Right lung (tissue), 5 donors: Measurements from ENCODE around the gene TNIP3. TPM values are rescaled to one million over a fixed set of nuclear protein-coding genes. Genes with fewer than 3 reads are reported as not detected.
A peak's percentile ranks its signal among the peaks of the same experiment; 100 is the strongest.
"Not testable (repeated sequence)": the region's sequence is repeated elsewhere in the genome, so short reads cannot be mapped to it uniquely, and the experiment has no call there.

Source experiments
- DNase-seq, 2 donors: peaks; one replicate each; pipeline ENCODE4 v3.0.0-alpha.2; 2013
- polyA plus RNA-seq, 5 donors: library from polyadenylated mRNA; unstranded; fragments of 120-200 nt; gene quantifications; one replicate each; pipeline versions ENCODE4 v1.2.1 to v1.2.3, GENCODE V29; 2013; ENCODE audit warnings: inconsistent platforms in 1 of 5, low replicate concordance in 1 of 5; ENCODE audit not compliant: insufficient read length in 5 of 5, insufficient read depth in 1 of 5

The TNIP3 gene
- polyA plus RNA-seq, 5 donors, result 0.67 to 2.7 (median 1.3) TPM

DNA sequence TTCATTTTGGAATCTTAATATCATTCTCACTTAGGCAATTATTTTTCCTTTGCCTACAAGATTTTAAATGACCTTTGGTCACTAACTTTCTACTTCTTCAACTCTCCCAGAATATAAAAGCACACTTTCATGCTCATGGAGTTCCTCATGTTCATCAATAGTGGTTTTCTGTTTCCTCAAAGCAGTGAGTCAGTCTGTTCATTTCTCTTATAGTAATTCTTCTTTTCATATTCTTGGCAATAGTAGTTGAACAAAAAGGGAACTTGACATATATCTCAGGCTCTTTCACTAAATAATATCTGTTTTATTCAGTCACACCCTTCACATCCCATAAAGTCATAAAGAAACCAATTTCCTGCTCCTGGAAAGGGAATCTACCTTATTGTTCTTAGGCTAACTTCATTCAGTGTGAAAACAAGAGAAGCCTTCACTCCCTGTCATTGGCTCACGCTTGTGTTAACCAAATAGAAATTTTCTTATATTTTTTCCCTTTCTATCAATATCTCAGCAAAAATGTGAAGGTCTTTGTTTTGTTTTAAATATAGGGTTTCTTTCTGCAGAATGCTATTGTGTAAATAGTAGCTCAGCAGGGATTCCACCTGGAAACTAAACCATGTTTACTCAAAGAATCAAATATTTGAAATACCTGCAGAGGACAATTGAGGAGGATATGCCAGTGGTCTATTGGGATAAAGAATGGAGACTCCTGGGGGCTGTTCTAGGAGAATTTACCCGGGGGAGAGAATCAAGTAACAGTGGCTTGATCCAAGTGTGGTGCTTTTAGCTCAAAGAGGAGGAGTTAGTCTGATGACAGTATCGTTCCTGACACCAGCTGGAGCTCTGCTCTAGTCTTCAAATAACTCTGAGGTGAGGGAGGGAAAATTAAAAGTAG lies 13.4 kb upstream of the TNIP3 start:
- no peak for DNase-seq

DNA sequence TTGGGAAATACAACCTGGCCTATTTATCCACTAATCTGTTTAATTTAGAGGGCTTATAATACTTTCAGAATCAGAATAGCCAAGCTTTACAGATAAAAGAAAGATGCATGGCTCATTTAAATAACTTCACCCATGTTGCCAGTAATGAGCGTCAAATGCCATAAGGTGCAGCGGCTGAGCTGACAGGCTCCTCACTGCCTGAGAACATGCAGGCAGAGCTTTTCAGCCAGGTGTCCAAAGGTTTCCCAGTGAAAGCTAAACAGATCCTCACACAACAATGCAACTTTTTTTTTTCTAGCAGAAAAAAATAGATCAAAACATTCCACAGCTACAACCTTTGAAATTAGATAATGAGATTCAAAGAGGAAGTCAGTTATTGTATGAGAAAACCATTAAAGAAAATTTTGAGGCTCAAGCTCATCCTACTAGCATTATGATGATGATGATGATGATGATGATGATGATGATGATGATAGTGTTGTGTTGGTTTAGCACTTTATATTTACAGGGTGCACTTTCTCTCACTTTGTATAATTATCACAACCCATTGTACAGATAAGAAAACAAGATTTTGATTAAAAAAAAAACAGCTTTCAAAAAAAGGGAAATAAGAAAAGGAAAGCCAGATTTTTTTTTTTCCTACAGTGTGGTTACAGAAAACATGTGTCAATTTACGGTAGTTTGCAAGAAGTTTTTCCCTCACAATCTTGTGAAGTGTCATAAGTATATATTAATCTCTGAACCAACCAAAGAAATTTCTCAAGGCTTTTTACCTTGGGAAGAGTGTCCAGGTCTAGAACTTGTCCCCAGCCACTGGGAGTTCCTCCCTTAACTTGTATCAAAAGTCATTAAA lies 12.2 kb upstream of the TNIP3 start:
- DNase-seq, result no peak

DNA sequence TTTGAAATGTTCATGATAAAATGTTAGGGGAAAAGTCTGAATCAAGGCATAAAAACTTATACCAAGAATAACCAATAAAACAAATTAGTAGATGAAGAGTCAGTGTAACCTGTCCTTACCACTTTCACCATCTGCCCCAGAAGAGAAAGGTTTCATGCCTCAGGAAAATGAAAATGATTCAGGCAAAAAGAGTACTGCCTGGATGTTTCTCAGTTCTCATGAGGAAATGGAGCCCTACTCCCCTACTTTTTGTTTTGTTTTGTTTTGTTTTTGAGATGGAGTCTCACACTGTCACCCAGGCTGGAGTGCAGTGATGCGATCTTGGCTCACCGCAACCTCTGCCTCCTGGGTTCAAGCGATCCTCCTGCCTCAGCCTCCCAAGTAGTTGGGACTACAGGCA lies 7.4 kb upstream of the TNIP3 start:
- DNase-seq, result not testable (repeated sequence)

DNA sequence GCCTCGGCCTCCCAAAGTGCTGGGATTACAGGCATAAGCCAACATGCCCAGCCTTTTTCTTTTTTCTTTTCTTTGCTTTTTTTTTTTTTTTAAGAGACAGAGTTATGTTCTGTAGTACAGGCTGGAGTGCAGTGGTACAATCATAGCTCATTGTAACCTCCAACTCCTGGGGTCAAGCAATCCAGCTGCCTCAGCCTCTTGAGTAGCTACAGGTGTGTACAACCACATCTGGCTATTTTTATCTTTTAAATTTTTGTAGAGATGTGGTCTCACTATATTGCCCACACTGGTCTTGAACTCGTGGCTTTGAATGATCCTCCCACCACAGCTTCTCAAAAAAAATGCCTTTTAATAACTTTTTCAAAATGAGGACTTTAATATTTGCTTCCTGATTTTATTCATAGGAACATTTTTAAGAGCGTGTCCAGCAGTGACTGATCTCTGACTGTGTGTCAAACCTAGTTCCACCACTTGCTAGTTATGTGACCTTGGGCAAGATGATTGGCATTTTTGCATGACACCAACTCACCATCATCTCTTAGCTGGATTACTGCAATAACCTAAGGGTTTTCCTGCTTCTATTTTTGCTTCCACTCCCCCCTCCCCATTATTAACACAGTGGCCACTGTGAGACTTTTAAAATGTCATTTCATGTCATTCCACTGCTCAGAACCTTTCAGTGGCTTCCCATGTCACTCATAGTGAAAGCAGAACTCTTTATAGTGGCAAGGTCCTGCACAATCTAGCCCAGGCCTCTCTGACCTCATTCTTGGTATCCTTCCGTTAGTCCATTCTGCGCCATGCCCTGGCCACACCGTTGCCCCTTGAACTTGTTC lies 4.5 kb upstream of the TNIP3 start:
- DNase-seq, result no peak

DNA sequence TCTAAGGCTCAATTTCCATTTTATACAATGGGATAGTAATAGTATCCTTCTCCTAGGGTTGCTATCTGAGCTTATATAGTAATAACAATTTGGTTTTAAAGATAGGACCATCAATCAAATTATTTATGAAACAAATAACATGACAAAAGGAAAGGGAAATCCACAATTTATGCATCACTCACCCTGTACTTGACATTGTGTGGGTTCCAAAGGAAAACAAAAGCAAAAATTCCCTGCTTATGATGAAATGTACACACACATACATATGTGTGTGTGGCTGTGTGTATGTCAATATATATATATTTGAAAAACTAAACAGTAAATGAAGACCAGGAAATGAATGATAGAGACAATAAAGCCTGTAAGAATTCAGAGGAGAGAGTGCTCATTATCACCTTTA lies 2.9 kb upstream of the TNIP3 start:
- no peak for DNase-seq

DNA sequence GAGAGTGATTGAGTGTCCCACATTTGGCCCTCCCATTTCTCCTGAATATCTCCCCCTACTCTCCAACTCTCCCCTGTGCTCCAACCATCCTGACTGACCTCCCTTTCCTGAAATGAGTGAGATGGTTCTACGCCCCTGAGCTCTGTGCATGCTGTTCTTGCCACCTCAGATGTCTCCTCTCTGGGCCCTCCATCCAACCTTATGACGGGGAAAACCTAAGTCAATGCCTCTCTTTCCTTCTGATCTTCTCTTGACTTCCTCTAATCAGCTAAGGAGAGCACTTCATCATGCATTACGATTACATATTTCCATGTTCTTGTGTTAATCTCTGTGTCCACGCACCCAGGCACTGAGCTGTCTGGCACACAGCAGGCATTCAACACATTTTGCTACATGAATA lies 1.1 kb upstream of the TNIP3 start:
- no peak for DNase-seq

DNA sequence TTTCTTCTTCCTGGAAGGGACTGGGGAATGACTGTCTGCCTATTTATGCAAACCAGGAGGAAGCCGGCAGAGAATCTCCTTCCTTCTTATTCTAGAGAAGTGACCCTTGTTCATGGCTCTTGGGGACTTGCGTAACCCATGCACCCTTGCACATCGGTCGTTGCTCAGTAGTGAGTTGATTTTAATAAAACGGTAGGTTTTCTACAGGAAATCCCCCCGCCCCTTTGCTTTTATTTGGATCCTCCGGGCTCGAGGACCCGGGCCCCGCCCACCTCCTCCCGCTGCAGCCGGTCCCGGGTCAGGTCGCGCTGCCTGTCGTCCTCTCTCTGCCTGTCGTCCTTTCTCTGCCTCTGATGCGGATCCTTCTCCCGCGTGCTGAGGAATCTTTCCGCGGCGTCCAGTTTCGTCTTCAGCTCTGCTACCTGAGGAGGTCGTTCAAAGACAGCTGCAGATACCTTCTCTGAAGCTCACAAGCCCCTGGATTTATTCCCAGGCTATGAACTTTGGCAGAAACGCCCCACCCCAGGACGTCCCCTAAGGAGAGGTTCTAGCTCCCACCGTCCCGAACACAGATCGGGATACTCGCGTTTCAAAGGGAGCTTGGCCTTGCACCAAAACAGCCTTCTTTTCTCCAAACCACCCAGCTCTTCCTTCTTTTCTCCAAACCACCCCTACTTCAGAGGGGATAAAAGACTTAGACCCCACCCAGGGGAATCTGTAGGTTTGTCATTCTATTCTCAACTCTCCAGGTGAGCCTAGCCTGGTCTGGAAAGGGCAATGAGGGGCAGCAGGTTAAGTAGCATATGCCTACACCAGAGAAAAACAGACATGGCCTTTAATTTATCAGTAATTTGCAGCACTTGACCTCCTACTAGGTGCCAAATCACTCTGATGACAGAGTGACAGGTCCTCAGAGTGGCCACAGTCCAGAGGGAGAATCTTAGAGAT lies 7.0 kb downstream of the TNIP3 start:
- peak in 1 of 2 donors; percentile 36 for DNase-seq

DNA sequence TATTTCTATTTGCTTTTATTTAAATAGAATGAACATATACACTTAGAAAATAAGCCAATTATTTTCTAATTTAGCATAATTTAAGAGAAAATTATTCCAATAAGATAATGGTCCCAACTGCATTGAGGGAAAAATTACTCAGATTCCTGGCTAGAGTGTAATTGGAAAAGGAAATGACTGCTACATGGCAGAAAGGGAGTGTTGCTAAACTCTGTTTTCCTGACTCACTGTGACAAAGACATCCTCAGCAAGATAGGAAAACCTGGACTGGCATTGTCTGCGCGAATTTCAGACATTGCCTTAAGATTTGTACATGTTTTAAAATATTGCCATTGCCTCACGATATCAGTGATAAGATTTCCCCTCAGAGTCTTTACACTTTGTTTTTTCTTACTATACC lies 8.2 kb downstream of the TNIP3 start:
- peak in 1 of 2 donors; percentile 21 for DNase-seq

DNA sequence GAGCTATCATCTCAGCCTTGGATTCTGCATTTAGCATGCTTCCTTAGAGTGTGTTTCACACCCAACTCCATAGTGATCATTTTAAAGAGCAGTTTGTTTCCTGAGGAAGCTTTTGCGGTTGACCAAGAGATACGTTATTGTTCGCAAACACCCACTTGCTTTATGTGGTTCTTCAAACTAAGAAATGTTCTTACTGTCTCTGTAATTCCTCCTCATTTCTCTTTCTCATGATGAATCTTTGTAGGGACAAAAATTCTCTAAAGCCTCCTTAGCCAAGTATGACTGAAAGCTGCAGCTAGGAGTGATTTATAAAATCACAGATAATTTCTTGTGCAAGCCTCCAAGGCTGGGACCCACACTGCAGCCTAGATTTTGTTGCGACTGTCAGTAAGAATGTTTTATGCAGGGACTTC lies 10.0 kb downstream of the TNIP3 start:
- no peak for DNase-seq

DNA sequence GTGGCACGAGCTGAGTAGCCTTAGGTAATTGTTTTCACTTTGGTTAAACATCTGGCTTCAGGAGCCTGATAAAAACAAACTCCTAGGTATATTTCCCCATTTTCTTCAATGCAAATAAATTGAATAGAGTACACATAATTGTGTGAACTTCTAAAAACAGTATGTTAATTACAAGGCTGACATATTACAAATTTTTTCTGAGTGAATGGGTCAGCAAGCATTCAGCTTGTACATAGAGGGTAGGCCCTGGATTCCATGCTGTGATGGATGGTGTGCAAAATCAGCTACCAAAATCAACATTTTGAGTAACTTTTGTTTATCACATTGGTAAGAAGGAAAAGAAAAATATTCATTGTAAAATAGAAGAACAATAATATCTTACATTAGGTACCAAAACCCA lies 12.2 kb downstream of the TNIP3 start:
- DNase-seq, result no peak

DNA sequence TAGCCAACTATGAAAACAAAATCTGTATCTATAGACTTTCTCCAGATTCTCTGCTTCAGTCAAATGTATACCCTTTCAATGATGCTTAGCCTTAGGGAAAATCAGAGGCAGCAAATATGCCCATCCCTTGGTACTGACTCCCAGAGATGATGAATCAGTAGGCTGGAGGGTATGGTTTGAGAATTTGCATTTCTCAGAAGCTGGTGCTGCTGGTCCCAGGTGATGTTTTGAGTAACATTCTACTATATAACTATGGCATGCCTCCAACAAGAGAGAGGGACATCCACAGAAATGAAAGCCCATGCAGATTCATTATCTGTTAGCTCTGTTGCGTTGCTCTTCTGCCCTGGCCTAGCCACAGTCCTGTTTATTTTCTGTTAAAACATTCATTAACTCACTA lies 13.6 kb downstream of the TNIP3 start:
- no peak for DNase-seq

DNA sequence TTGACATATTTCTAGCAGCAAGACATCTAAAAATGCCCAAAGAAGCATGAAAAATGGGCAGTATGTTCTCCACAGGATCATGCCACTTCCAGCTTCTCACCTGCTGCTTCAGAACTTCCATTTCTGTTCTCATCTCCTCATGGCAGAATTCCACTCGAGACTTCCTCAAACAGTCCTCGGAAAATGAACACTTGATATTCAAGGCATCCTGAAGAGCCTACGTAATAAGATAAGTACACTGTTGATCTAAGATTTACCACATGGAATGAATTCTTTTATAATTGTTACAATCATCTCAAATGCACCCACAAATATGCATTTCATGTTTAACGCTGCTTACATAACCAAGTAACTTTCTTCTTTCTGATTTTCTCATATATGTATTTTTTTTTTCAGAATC lies 14.1 kb downstream of the TNIP3 start:
- no peak for DNase-seq

DNA sequence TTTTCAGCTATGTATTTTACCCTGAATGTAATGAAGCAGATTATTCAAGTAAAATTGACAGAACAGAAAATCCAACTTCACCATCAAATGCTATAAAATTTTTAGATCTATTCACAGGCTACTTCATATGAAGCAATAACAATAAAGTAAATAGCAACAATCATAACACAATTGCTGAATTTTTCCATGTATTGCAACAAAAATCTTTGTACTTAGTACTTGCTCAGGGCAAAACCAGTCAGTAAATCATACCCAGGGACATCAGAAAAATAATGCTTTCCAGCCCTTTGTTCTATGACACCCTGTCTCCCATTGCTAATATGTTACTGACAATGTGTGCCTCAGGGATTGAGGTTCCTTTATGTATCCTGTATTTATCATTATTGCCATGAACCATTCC lies 15.5 kb downstream of the TNIP3 start:
- DNase-seq, result no peak

DNA sequence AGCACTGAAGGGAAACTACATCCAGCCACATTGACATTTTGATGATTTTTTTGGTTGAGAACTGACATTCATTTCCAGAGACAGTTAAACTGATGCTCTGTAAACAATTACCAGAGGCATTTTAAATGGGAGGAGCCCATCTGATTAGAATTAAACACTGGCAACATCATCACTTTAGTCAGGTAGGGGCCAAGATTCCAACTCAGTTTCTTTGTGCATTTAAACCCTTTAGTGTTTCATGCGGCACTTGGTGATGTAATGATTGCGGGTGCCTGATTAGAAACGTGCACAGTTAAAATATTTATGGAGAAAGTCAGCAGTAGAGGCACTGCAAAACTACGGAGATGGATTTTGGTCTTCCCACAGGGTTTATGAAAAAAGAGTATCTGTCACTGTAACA lies 16.1 kb downstream of the TNIP3 start:
- DNase-seq, result no peak

DNA sequence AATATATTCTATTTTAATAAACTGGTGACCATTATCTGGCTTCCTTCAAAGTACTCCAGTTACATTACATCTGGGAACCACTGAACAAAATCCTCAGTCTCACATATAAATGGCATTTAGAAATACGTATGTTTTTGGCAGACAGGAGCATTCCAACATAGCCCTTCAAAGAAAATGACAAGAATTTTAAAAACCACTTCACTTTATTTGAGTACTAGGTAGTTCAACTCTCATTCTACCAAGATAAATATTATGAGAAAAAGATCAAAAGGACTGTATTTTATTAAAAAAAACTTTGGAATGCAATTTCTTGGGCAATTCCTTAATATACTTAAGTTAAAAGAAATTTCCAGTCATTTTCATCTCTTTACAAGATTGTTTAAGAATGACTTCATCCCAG lies 17.6 kb downstream of the TNIP3 start:
- peak; percentile 20 to 29 for DNase-seq

DNA sequence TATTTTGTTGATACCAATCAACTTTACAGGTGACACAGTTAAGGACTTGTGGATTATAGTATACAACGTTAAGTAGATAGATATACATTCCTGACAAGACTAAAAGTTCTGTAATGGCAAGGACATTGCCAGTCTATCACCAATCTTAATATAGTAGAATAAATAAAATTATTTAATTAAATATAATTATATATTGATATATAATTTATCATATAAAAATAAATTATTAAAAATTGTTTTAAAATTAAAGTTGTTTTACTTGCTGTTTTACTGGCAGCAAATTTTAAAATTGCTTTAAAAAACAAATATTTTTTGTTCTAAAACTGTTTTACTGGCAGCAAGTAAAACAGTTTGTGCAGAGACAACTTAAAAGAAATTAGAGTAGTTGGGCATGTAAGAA lies 18.7 kb downstream of the TNIP3 start:
- no peak for DNase-seq

DNA sequence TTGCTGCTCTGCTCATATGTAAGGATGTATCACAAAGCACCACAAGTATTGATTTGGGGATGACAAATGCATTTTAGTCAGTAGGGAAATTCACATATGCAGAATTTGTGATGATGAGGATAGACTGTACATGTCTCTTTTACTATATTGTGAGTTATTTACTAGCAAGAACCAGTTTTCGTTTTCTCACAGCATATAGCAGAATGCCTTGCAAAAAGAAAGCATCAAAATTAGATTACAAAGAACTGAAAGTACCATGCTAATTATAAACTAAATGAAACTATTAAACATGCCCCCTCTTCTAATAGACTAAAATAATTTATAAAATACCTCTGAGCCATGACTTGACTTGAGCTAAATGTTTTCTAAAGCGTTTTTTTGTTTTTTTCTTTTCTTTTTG lies 20.1 kb downstream of the TNIP3 start:
- DNase-seq, result no peak

DNA sequence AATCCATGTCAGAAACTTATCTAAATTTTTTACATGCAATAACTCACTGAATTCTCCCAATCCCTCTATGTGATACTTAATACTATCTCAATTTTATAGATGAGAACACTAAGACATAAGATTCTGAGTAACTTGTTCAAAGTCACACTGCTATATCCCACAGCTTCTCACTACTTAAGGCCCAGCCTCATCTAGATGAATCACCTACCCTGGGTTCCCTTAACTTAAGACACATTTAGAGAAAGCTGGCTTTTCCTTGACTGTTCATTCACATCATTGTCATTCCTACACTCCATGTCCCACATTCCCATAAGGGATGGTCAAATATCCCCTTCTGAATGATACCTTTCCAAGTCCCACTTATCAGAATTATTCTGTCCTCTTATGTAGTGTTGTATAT lies 21.0 kb downstream of the TNIP3 start:
- no peak for DNase-seq

DNA sequence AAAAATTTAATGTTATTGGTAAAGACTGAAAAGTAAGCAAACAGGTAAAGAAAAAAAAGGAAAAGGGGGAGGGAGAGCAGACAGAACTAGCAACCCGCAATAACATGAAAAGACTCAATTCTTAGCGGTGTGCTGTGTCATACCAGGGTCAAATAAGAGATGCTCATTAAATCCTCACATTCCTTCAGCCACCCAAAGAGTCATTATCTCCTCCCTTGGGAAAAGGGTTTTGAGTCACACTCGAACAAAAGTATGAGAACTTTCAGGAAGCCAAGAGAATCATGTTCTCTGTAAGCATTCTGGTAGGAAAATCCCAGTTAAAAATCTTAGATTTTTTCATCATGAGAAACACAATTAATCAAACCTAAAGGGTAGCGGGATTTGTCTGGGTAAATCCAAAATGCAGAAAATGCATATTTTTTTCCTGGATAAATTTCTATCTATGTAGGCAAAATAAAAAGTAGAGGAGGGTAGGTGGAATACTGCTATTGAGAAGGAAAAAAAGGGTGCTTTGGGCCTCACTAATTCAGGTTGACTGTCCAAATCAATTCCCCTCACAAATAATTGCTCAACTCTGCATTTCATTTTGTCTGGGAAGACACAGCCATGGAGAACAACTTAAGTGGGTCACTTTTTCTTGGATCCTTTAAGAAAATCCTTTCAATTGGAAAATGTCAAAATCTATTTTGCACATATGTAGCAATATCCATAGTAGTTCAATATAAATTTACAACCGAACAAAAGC lies 23.2 kb downstream of the TNIP3 start:
- no peak for DNase-seq
